Measurements from ENCODE around the gene TMC4. TPM values are rescaled to one million over a fixed set of nuclear protein-coding genes. Genes with fewer than 3 reads are reported as not detected.

Gene TMC4
- total and polyA plus RNA-seq, 10 donors, result 0.12 to 4.0 (median 0.77) TPM; not detected in 2

DNA sequence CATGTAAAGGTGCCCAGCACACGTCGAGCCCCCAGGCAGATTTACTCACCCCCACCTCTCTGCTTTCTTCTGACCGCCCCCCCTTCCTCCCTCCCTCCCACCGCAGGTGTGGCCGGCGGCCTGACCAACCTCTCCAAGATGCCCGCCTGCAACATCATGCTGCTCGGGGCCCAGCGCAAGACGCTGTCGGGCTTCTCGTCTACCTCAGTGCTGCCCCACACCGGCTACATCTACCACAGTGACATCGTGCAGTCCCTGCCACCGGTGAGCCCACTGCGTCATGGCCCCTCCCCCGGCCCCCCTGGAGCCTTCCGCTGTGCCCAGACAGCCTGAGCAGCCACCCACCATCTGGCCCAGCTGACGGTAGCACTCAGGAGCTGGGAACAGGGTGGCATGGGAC, 48.6 kb downstream of the TMC4 start:
- no peaks in the 10 kb centered on the region for H3K9me3 ChIP-seq
- intact Hi-C loops (cut with DNase I; ENCODE audit: low total_unique reads), result no loop called here
- DNase-seq, result no peak
- no peak overlapping the region for H3K4me3 ChIP-seq
- 90 to 96% (median 96%) methylated on average over 15 to 19 of the region's 19 CpGs for WGBS, 5 donors
- H3K36me3 ChIP-seq, result peaks cover 4 to 100% (median 96%) of the 10 kb centered on the region in 6 donors
- no peak for TF ChIP-seq CTCF (IDR thresholded peaks at IDR 0.05 in 8 of 11, conservative IDR thresholded peaks at IDR 0.05 in 3 of 11)
- no peak for TF ChIP-seq POLR2A (IDR thresholded peaks at IDR 0.05)
- no peak for TF ChIP-seq POLR2AphosphoS5 (IDR thresholded peaks at IDR 0.05)
- H3K27me3 ChIP-seq (replicated peaks in 1 of 7), result no peaks in the 10 kb centered on the region
- no peak overlapping the region for H3K27ac ChIP-seq
- no peaks in the 10 kb centered on the region for H3K4me1 ChIP-seq

DNA sequence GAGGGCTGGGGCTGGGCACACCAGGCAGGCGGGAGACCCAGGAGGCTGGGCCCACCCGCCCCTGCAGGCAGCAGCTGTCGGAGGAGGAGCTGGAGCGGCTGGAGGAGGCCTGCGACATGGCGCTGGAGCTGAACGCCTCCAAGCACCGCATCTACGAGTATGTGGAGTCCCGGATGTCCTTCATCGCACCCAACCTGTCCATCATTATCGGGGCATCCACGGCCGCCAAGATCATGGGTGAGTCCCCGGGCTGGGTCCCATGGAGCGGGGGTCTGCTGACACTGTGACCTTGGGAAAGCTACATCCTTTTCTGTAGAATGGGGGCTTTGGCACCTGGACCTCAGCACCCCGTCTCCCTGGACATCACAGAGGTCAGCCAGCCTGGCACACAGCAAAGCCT, 49.3 kb downstream of the TMC4 start:
- intact Hi-C loops (cut with DNase I; ENCODE audit: low total_unique reads), result no loop called here
- 60 to 100% (median 96%) methylated on average over 1 to 17 of the region's 17 CpGs for WGBS, 5 donors
- no peaks in the 10 kb centered on the region for H3K9me3 ChIP-seq

GRCh38 chr19:54121259-54121658, 51.7 kb downstream of the TMC4 start:
- 81 to 93% (median 91%) methylated on average over 6 to 10 of the region's 10 CpGs for WGBS, 5 donors
- DNase-seq, result no peak
- Histone ChIP-seq H3K27ac (no peak overlapping the region), H3K4me3 (no peak overlapping the region), H3K9me3 (no peaks in the 10 kb centered on the region), H3K27me3 (replicated peaks in 1 of 7) (no peaks in the 10 kb centered on the region), H3K4me1 (peaks cover 6 to 21% (median 11%) of the 10 kb centered on the region in 6 donors), H3K36me3 (peaks cover 4 to 85% (median 76%) of the 10 kb centered on the region in 6 donors)
- intact Hi-C loops (cut with DNase I; ENCODE audit: low total_unique reads), result no loop called here
- TF ChIP-seq POLR2AphosphoS5 (IDR thresholded peaks at IDR 0.05) (no peak), POLR2A (IDR thresholded peaks at IDR 0.05) (no peak), CTCF (IDR thresholded peaks at IDR 0.05 in 8 of 11, conservative IDR thresholded peaks at IDR 0.05 in 3 of 11) (no peak)

More for the DNA sequence above, 49.3 kb downstream of the TMC4 start:
- Histone ChIP-seq H3K27ac (no peak overlapping the region), H3K4me3 (no peak overlapping the region), H3K36me3 (peaks cover 1 to 100% (median 93%) of the 10 kb centered on the region in 6 donors), H3K27me3 (replicated peaks in 1 of 7) (no peaks in the 10 kb centered on the region), H3K4me1 (no peaks in the 10 kb centered on the region)
- no peak for TF ChIP-seq POLR2AphosphoS5 (IDR thresholded peaks at IDR 0.05)
- TF ChIP-seq CTCF (IDR thresholded peaks at IDR 0.05 in 8 of 11, conservative IDR thresholded peaks at IDR 0.05 in 3 of 11), result no peak
- no peak for TF ChIP-seq POLR2A (IDR thresholded peaks at IDR 0.05)
- DNase-seq, result no peak

GRCh38 chr19:54115109-54116063, 57.6 kb downstream of the TMC4 start, which contains the start of the genes PRPF31 and TFPT:
PRPF31 (plus strand) TSS chr19:54115754; CDS start chr19:54118279, 2,525 bp downstream.
TFPT (minus strand) TSS chr19:54115657; CDS start chr19:54115269, 388 bp downstream.
- TF ChIP-seq CTCF (IDR thresholded peaks at IDR 0.05 in 8 of 11, conservative IDR thresholded peaks at IDR 0.05 in 3 of 11) (peak in 2 of 11 experiments; percentile 9 to 15), POLR2AphosphoS5 (IDR thresholded peaks at IDR 0.05) (peak; percentile 93 to 98 (median 95)), POLR2A (IDR thresholded peaks at IDR 0.05) (peak; percentile 44 to 80 (median 56))
- intact Hi-C loops (cut with DNase I; ENCODE audit: low total_unique reads), result no loop called here
- 0 to 1% (median 0%) methylated on average over 60 of the region's 60 CpGs for WGBS, 5 donors
- H3K4me3 ChIP-seq, result peak within 1 kb of the TSS; percentile 85 to 98 (median 92)
- peaks cover 4 to 60% (median 30%) of the 10 kb centered on the region in 6 donors for H3K36me3 ChIP-seq
- peaks cover 17 to 48% (median 33%) of the 10 kb centered on the region in 6 donors for H3K4me1 ChIP-seq
- DNase-seq, result peak; percentile 96
- H3K9me3 ChIP-seq, result no peaks in the 10 kb centered on the region
- no peaks in the 10 kb centered on the region for H3K27me3 ChIP-seq (replicated peaks in 1 of 7)
- H3K27ac ChIP-seq, result peak within 1 kb of the TSS; percentile 82 to 95 (median 92)
